ENCODE data around the gene ESRRG. TPM values are rescaled to one million over a fixed set of nuclear protein-coding genes. Genes with fewer than 3 reads are reported as not detected.

ESRRG gene
- total and polyA plus RNA-seq, 2 donors (not counting 3 experiments of a cell fraction or from before 2014, with no cell fraction given), result not detected

DNA sequence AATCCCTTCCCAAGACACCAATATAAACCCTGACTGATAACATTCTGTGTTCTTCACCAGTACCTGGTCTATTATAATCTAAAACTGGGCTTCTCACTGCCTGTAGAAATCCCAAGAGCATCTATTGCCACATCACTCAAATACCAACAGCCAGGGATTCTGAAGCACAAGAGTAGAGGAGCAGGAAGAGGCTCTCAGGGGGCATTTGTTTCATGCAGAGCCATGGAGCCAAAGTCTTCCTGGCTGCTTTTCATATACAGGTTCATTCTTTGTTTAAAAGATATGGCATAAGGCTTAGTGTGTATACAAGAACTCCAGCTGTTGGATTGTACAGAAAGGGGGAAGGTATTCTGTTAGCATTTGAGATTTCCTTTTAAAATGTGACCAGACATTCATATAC is 261.8 kb downstream of the ESRRG start:
- DNase-seq (ENCODE audit: low read depth, low spot score) (no peak), FAIRE-seq (no peak)
- no peak overlapping the region for H3K4me3 ChIP-seq (replicated peaks in 1 of 3; ENCODE audit: insufficient read depth in 1 of 3, low read depth in 1 of 3, low read length in 3 of 3)
- ChIA-PET CTCF (no interaction called here), POLR2A (no interaction called here)
- H2AFZ ChIP-seq (ENCODE audit: low read depth, low read length), result no peak overlapping the region
- no peaks in the 10 kb centered on the region for H4K20me1 ChIP-seq (replicated peaks; ENCODE audit: control insufficient read depth, extremely low read depth, insufficient read depth, low read length)
- no peaks in the 10 kb centered on the region for H3K4me1 ChIP-seq (ENCODE audit: control insufficient read depth, extremely low read depth, insufficient read depth, low read length)
- no peak for TF ChIP-seq FOS (IDR thresholded peaks at IDR 0.05; ENCODE audit: borderline replicate concordance, insufficient read depth, low read length)
- no peak for TF ChIP-seq MYC (IDR thresholded peaks at IDR 0.05; ENCODE audit: low read depth, low read length)
- TF ChIP-seq, protein P1, sequence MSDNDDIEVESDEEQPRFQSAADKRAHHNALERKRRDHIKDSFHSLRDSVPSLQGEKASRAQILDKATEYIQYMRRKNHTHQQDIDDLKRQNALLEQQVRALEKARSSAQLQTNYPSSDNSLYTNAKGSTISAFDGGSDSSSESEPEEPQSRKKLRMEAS (IDR thresholded peaks at IDR 0.05; ENCODE audit: insufficient read depth, insufficient read length), result no peak
- no peak for TF ChIP-seq GATA2 (IDR thresholded peaks at IDR 0.05; ENCODE audit: insufficient read depth, insufficient read length, low read depth, low read length)
- no peak for TF ChIP-seq JUN (IDR thresholded peaks at IDR 0.05; ENCODE audit: borderline replicate concordance, insufficient read depth, insufficient read length, low read depth)
- TF ChIP-seq POLR2A (IDR thresholded peaks at IDR 0.05; ENCODE audit: low read depth, low read length), result no peak
- no peak for TF ChIP-seq EZH2 (IDR thresholded peaks at IDR 0.05; ENCODE audit: borderline replicate concordance, low read depth, low read length, severe bottlenecking)
- TF ChIP-seq, protein P2, sequence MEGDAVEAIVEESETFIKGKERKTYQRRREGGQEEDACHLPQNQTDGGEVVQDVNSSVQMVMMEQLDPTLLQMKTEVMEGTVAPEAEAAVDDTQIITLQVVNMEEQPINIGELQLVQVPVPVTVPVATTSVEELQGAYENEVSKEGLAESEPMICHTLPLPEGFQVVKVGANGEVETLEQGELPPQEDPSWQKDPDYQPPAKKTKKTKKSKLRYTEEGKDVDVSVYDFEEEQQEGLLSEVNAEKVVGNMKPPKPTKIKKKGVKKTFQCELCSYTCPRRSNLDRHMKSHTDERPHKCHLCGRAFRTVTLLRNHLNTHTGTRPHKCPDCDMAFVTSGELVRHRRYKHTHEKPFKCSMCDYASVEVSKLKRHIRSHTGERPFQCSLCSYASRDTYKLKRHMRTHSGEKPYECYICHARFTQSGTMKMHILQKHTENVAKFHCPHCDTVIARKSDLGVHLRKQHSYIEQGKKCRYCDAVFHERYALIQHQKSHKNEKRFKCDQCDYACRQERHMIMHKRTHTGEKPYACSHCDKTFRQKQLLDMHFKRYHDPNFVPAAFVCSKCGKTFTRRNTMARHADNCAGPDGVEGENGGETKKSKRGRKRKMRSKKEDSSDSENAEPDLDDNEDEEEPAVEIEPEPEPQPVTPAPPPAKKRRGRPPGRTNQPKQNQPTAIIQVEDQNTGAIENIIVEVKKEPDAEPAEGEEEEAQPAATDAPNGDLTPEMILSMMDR (IDR thresholded peaks at IDR 0.05; ENCODE audit: extremely low read depth in 1 of 2, insufficient read depth in 1 of 2, low read depth in 1 of 2, low read length in 2 of 2), result no peak
- no peak for TF ChIP-seq POLR2AphosphoS5 (IDR thresholded peaks at IDR 0.05; ENCODE audit: insufficient read depth, low read depth, low read length)
- no peaks in the 10 kb centered on the region for H3K79me2 ChIP-seq (ENCODE audit: control insufficient read depth, insufficient read depth, low read length)
- no peak overlapping the region for H3K27ac ChIP-seq (ENCODE audit: insufficient read depth, low read depth, low read length)
- H3K9ac ChIP-seq (replicated peaks; ENCODE audit: extremely low read depth, insufficient read depth, low read length), result no peak overlapping the region
- intact Hi-C loops (cut with micrococcal nuclease), result no loop called here
- H3K9me3 ChIP-seq (replicated peaks; ENCODE audit: control insufficient read depth, insufficient read depth, low read length), result peaks cover 2% of the 10 kb centered on the region
- BruUV-seq (replicated peaks), result no TSS peak
- H3K4me2 ChIP-seq (ENCODE audit: insufficient read depth, low read length), result no peak overlapping the region
- H3K9me1 ChIP-seq (replicated peaks; ENCODE audit: control insufficient read depth, extremely low read depth, insufficient read depth, low read length), result no peaks in the 10 kb centered on the region
- H3K27me3 ChIP-seq (ENCODE audit: control insufficient read depth in 2 of 2, insufficient read depth in 2 of 2, low read length in 2 of 2), result no peaks in the 10 kb centered on the region
- dilution Hi-C loops (cut with MboI; ENCODE audit: extremely low pct_ligation_motif_present, low sequenced_read_pairs), result no loop called here
- no peaks in the 10 kb centered on the region for H3K36me3 ChIP-seq (ENCODE audit: control insufficient read depth in 2 of 2, extremely low read depth in 1 of 2, insufficient read depth in 2 of 2, low read length in 2 of 2)
